Stomach (tissue), 9 donors: ENCODE results near the gene ELMO1. TPM values are rescaled to one million over a fixed set of nuclear protein-coding genes. Genes with fewer than 3 reads are reported as not detected.
A peak's percentile ranks its signal among the peaks of the same experiment; 100 is the strongest.

Experiments used
- DNase-seq, 2 donors: peaks; one replicate each; pipeline versions ENCODE4 v3.0.0 to v3.0.0-alpha.2; 2013 to 2019
- H3K27ac ChIP-seq, 5 donors: fragments of 200-600 bp in 4 of 5; sonication (generic) in 4 of 5; one replicate each; pipeline ENCODE4 v1.5.1; 2013 to 2019; ENCODE audit warnings: mild to moderate bottlenecking in 1 of 5, moderate library complexity in 1 of 5
- H3K27me3 ChIP-seq, 3 donors: fragments of 200-600 bp; sonication (generic); one replicate each; pipeline ENCODE4 v1.5.1; 2017 to 2019; ENCODE audit warnings: mixed run types in 1 of 3
- H3K36me3 ChIP-seq, 4 donors: fragments of 200-600 bp; sonication (generic); 1 replicate in 3 of 4; 2 replicates in 1 of 4; pipeline ENCODE4 v1.5.1; 2016 to 2019
- H3K4me1 ChIP-seq, 4 donors: fragments of 200-600 bp; sonication (generic); one replicate each; pipeline ENCODE4 v1.5.1; 2016 to 2019
- H3K4me3 ChIP-seq, 4 donors: fragments of 200-600 bp; sonication (generic) in 3 of 4; one replicate each; pipeline ENCODE4 v1.5.1; 2016 to 2019; ENCODE audit warnings: mild to moderate bottlenecking in 1 of 4
- H3K9me3 ChIP-seq, 4 donors: fragments of 200-600 bp; sonication (generic); one replicate each; pipeline ENCODE4 v1.5.1; 2016 to 2019
- EP300 ChIP-seq: sonication (generic); formaldehyde crosslinking; IDR thresholded peaks from one replicate; pipeline ENCODE4 v1.6.1; 2017; ENCODE audit warnings: antibody characterized with exemption
- POLR2A ChIP-seq, 4 donors: fragments of 450-650 bp; IDR thresholded peaks; one replicate each; pipeline ENCODE4 v1.6.1; 2016; ENCODE audit warnings: antibody characterized with exemption in 4 of 4, control low read depth in 2 of 4, mild to moderate bottlenecking in 1 of 4, moderate library complexity in 1 of 4
- POLR2AphosphoS5 ChIP-seq, 3 donors: sonication (generic); formaldehyde crosslinking; IDR thresholded peaks; one replicate each; pipeline ENCODE4 v1.6.1; 2016; ENCODE audit warnings: antibody characterized with exemption in 3 of 3
- WGBS, 5 donors: extraction: QIAGEN DNeasy Blood & Tissue Kit in 3 of 5; methylation state at CpG; one replicate each; pipeline versions ENCODE4 v1.1.5 to v1.1.7; 2013 to 2018; 5-methylcytosine and 5-hydroxymethylcytosine counted together
- intact Hi-C: fragments of 100-400 bp; cut with DNase I; formaldehyde crosslinking; loops from one replicate; pipeline ENCODE4 v1.15.1; 2023; ENCODE audit warnings: low total_unique reads
- polyA plus RNA-seq, 3 donors: library from polyadenylated mRNA; stranded (reverse); fragments of 200-250 nt; gene quantifications; one replicate each; pipeline ENCODE4 v1.2.3, GENCODE V29; 2013
- total RNA-seq, 5 donors: library from RNA; depleted of rRNA; stranded (reverse); fragments of >200 nt; gene quantifications; one replicate each; pipeline versions ENCODE4 v1.1.0 to v1.2.3, GENCODE V29; 2014 to 2016
- TF ChIP-seq, protein P1 (sequence below), 7 experiments: fragments of 450-650 bp in 4 of 7; fragments of 200-600 bp in 3 of 7; sonication (generic) in 3 of 7; IDR thresholded peaks; one replicate each; pipeline ENCODE4 v1.5.1; 2016 to 2019; ENCODE audit warnings: antibody characterized with exemption in 7 of 7, control low read depth in 2 of 7, mild to moderate bottlenecking in 1 of 7
- donor health status: healthy with polysubstance abuse.
- donor health status: Bipolar disorder and iron deficiency.
- donor health status: healthy.

Gene ELMO1
- total and polyA plus RNA-seq, 8 donors, result 4.1 to 117 (median 44.8) TPM

DNA sequence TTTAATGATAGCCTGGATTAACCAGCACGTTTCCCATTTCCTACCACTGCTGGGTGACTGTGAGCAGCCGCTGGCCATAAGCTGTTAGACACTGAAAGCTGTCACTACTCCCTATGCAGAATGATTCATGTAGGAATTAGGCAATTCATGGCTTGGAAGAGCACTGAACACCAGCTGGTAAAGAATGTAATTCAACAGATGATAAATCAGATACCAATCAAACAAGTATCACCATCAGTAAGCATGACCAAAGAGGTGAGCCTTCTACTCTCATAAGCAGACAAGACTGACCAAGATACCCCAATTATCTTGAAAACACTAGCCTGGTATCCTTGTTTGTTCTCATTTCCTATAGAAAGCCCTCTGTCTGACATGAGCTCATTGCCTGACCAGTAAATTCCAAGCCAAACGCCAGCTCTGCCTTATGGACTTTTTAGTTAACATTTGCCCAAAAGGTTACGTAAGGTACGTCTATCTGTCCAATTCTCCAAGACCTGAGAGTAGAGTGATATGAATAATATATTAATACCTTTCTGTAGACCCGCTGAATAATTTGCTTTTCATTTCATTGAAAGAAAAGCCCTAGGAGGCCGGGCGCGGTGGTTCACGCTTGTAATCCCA lies 127.7 kb downstream of the ELMO1 start:
- TF ChIP-seq, protein P1, sequence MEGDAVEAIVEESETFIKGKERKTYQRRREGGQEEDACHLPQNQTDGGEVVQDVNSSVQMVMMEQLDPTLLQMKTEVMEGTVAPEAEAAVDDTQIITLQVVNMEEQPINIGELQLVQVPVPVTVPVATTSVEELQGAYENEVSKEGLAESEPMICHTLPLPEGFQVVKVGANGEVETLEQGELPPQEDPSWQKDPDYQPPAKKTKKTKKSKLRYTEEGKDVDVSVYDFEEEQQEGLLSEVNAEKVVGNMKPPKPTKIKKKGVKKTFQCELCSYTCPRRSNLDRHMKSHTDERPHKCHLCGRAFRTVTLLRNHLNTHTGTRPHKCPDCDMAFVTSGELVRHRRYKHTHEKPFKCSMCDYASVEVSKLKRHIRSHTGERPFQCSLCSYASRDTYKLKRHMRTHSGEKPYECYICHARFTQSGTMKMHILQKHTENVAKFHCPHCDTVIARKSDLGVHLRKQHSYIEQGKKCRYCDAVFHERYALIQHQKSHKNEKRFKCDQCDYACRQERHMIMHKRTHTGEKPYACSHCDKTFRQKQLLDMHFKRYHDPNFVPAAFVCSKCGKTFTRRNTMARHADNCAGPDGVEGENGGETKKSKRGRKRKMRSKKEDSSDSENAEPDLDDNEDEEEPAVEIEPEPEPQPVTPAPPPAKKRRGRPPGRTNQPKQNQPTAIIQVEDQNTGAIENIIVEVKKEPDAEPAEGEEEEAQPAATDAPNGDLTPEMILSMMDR (IDR thresholded peaks at IDR 0.05), result no peak
- TF ChIP-seq POLR2A (IDR thresholded peaks at IDR 0.05), result no peak
- TF ChIP-seq EP300, result no peak
- TF ChIP-seq POLR2AphosphoS5 (IDR thresholded peaks at IDR 0.05), result no peak
- intact Hi-C loops, result no loop called here
- no peak overlapping the region for H3K27ac ChIP-seq
- no peaks in the 10 kb centered on the region for H3K27me3 ChIP-seq
- peaks cover 0 to 10% (median 0%) of the 10 kb centered on the region in 4 donors for H3K4me1 ChIP-seq
- DNase-seq, result no peak
- no peak overlapping the region for H3K4me3 ChIP-seq
- no peaks in the 10 kb centered on the region for H3K36me3 ChIP-seq
- 88 to 92% (median 90%) methylated on average over 10 of the region's 10 CpGs for WGBS, 5 donors
- no peaks in the 10 kb centered on the region for H3K9me3 ChIP-seq

DNA sequence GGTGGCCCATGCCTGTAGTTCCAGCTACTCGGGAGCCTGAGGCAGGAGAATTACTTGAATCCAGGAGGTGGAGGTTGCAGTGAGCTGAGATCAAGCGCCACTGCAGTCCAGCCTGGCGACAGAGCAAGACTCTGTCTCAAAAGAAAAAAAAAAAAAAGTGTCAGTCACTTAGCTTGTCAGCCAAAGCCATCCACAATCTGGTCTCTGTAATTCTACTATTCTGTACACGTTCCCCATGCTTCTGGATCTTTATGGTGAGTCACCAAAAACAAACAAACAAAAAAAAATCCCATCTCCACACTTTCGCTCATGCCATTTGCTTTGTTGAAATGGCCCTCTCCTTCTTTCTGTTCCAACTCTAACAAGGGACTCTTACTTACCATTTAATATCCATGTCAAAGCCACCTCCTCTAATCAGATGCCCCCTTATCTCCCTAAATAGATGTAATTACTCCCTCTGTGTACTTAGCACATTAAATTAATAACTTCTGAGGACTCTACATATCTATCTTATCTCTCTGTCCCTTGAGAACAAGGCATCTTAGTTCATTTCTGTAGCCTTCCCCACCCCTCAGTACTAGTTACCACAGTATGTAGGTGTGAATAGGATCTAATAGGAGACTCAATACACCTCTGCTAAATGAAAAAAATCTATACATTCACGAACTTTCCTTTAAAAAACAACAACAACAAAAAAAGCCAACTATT lies 128.4 kb downstream of the ELMO1 start:
- H3K27me3 ChIP-seq, result no peaks in the 10 kb centered on the region
- intact Hi-C loops, result no loop called here
- H3K27ac ChIP-seq, result no peak overlapping the region
- 51 to 64% (median 60%) methylated on average over 6 of the region's 6 CpGs for WGBS, 5 donors
- no peak overlapping the region for H3K4me3 ChIP-seq
- H3K36me3 ChIP-seq, result no peaks in the 10 kb centered on the region
- peaks cover 0 to 10% (median 0%) of the 10 kb centered on the region in 4 donors for H3K4me1 ChIP-seq
- TF ChIP-seq POLR2AphosphoS5 (IDR thresholded peaks at IDR 0.05) (no peak), POLR2A (IDR thresholded peaks at IDR 0.05) (no peak), EP300 (no peak)
- TF ChIP-seq, protein P1 (IDR thresholded peaks at IDR 0.05), result no peak
- no peaks in the 10 kb centered on the region for H3K9me3 ChIP-seq
- DNase-seq, result no peak

DNA sequence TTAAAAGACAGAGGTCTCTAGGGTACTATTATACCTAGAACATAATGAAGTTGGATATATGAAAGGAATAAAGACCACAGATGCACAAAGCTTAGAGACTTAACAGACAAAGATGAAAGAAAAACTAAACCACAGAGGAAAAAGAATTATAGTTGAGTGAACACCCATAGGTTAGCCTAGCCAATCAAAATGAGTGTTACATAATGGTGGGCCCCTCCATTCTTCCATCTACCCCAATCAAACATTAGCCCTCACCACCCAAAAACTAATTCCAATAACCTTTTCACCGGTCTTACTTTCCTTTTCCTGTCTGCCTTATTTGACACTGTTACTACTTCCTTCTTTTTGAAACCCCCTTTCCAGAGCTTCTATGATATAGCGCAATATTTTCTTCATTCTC lies 130.1 kb downstream of the ELMO1 start:
- Histone ChIP-seq H3K36me3 (no peaks in the 10 kb centered on the region), H3K27me3 (no peaks in the 10 kb centered on the region), H3K27ac (no peak overlapping the region), H3K4me1 (peaks cover 0 to 10% (median 0%) of the 10 kb centered on the region in 4 donors), H3K4me3 (no peak overlapping the region), H3K9me3 (no peaks in the 10 kb centered on the region)
- intact Hi-C loops, result no loop called here
- 83 to 94% (median 86%) methylated on average over 2 of the region's 2 CpGs for WGBS, 5 donors
- no peak for DNase-seq
- TF ChIP-seq POLR2A (IDR thresholded peaks at IDR 0.05) (no peak), EP300 (no peak), POLR2AphosphoS5 (IDR thresholded peaks at IDR 0.05) (no peak)
- TF ChIP-seq, protein P1 (IDR thresholded peaks at IDR 0.05), result no peak

DNA sequence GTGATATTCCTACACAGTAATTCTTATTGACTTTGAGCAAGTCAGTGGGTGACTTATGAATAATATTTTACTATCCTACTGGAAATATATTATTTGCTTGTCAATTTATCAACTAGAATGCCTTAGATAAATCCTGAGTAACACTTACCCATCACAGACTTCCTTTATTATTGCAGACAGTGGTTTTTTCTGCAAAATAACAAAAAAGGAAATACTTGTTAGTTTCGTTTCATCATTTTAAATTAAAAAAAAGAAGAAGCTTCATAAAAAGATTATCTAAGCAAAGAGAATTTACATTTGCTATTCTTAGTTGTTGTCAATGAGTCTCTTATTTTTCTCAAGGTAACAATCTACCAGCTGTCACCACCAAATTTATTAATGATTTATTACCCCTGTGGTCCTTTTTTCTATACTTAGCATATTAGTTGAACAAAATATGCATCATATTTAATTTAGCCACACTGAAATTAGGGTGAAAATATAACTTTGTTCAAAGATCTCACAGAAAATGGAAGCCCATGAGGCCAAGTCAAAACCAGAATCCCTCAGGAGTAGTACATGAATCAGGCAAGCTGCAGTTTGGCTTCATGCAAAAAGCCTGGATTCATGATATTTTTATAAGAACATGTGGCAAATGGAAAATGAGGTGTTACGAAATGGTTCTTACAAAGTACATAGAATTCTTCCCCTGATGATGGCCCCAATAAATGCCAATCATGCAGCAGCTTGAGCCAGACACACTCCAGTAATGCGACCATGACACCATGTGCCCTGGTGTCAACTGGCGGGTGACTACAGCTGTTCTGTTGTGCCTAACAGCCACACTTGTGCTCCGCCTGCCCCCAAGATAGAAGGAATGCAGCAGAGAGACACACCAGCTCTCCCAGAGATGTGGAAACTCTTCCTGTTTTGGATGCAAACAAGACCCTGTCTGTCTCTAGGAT lies 132.6 kb downstream of the ELMO1 start:
- no peaks in the 10 kb centered on the region for H3K27me3 ChIP-seq

More for the DNA sequence above, 132.6 kb downstream of the ELMO1 start:
- Histone ChIP-seq H3K36me3 (no peaks in the 10 kb centered on the region), H3K27ac (peak overlapping the region in 1 of 5 donors; percentile 40), H3K4me1 (peaks cover 0 to 17% (median 3%) of the 10 kb centered on the region in 4 donors), H3K4me3 (no peak overlapping the region), H3K9me3 (no peaks in the 10 kb centered on the region)
- DNase-seq, result no peak
- intact Hi-C loops, result no loop called here
- 76 to 90% (median 85%) methylated on average over 3 to 5 of the region's 5 CpGs for WGBS, 5 donors
- TF ChIP-seq POLR2AphosphoS5 (IDR thresholded peaks at IDR 0.05), result no peak
